Ishikawa (cell line): ENCODE results near the gene PIK3C2G.

Source experiments
- CEBPB ChIP-seq: IDR thresholded peaks from 2 replicates; pipeline ENCODE4 v1.6.1; 2012
- CREB1 ChIP-seq: IDR thresholded peaks from 2 replicates; pipeline ENCODE4 v1.6.1; 2012; ENCODE audit warnings: low read depth
- EGR1 ChIP-seq: IDR thresholded peaks from 2 replicates; pipeline ENCODE4 v1.6.1; 2012
- EP300 ChIP-seq: IDR thresholded peaks from 2 replicates; pipeline ENCODE4 v1.6.1; 2012; ENCODE audit warnings: borderline replicate concordance
- MAX ChIP-seq: IDR thresholded peaks from 2 replicates; pipeline ENCODE4 v1.6.1; 2012
- NFIC ChIP-seq: IDR thresholded peaks from 2 replicates; pipeline ENCODE4 v1.6.1; 2012
- RAD21 ChIP-seq: IDR thresholded peaks from 2 replicates; pipeline ENCODE4 v1.6.1; 2012; ENCODE audit warnings: low read depth
- REST ChIP-seq: IDR thresholded peaks from 2 replicates; pipeline ENCODE4 v1.6.1; 2012; ENCODE audit warnings: low read depth, mild to moderate bottlenecking
- TAF1 ChIP-seq: IDR thresholded peaks from 2 replicates; pipeline ENCODE4 v1.6.1; 2012; ENCODE audit warnings: low read depth, mild to moderate bottlenecking
- TCF12 ChIP-seq: IDR thresholded peaks from 2 replicates; pipeline ENCODE4 v1.6.1; 2012; ENCODE audit warnings: low read depth
- YY1 ChIP-seq: IDR thresholded peaks from 2 replicates; pipeline ENCODE4 v1.6.1; 2012; ENCODE audit warnings: low read depth
- ZBTB7A ChIP-seq: IDR thresholded peaks from 2 replicates; pipeline ENCODE4 v1.6.1; 2012; ENCODE audit warnings: low read depth
- TF ChIP-seq, protein P1 (sequence below): IDR thresholded peaks from 2 replicates; pipeline ENCODE4 v1.6.1; 2012

GRCh38 chr12:18217966-18218365 is 43.4 kb upstream of the PIK3C2G start:
- TF ChIP-seq, protein P1, sequence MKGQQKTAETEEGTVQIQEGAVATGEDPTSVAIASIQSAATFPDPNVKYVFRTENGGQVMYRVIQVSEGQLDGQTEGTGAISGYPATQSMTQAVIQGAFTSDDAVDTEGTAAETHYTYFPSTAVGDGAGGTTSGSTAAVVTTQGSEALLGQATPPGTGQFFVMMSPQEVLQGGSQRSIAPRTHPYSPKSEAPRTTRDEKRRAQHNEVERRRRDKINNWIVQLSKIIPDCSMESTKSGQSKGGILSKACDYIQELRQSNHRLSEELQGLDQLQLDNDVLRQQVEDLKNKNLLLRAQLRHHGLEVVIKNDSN = no peak
- TF ChIP-seq YY1 (no peak), RAD21 (no peak), CEBPB (no peak), TAF1 (no peak), EP300 (no peak), CREB1 (no peak), NFIC (no peak), MAX (no peak), REST (no peak), ZBTB7A (no peak), TCF12 (no peak), EGR1 (no peak)
